T-cell (primary cell): ENCODE data around the gene NSD2. TPM values are rescaled to one million over a fixed set of nuclear protein-coding genes. Genes with fewer than 3 reads are reported as not detected.
"Not testable (repeated sequence)": the region's sequence is repeated elsewhere in the genome, so short reads cannot be mapped to it uniquely, and the experiment has no call there.

Experiments
- ATAC-seq, 4 experiments: fragments of 200-7000 bp in 3 of 4; fragments of 150-1000 bp in 1 of 4; cut with Tn5 transposase; replicated peaks in 1 of 4; 1 replicate in 3 of 4; 2 replicates in 1 of 4; pipeline ENCODE4 v1.10.0; 2021; ENCODE audit warnings: moderate library complexity in 3 of 4, mild to moderate bottlenecking in 2 of 4, moderate number of reproducible peaks in 1 of 4
- CTCF ChIA-PET, 2 donors: fragments of 300-600 bp; sonication (Branson Sonifier 250); formaldehyde crosslinking; loops; one replicate each; lab custom pipeline; 2022; ENCODE audit warnings: antibody characterized with exemption in 2 of 2; lab: Charles Lee
- POLR2A ChIA-PET, 2 donors: fragments of 300-600 bp; sonication (Branson Sonifier 250); formaldehyde crosslinking; loops; one replicate each; lab custom pipeline; 2022; ENCODE audit warnings: antibody characterized with exemption in 2 of 2; lab: Charles Lee
- DNase-seq, 35 experiments: peaks; one replicate each; pipeline versions ENCODE4 v3.0.0 to v3.0.0-alpha.2; 2013 to 2023
- H3K27ac ChIP-seq: one replicate; pipeline ENCODE4 v1.5.1; 2013; ENCODE audit warnings: low read length
- H3K27me3 ChIP-seq, 2 experiments: replicated peaks in 1 of 2; 1 replicate in 1 of 2; 2 replicates in 1 of 2; pipeline versions ENCODE4 v1.6.1 to v1.7.0; 2013; ENCODE audit warnings: low read length in 1 of 2, mixed read lengths in 1 of 2; ENCODE audit not compliant: control insufficient read depth in 2 of 2, insufficient read depth in 2 of 2; ENCODE audit errors: extremely low read depth in 1 of 2
- H3K36me3 ChIP-seq, 2 donors: 1 replicate in 1 of 2; 2 replicates in 1 of 2; pipeline versions ENCODE4 v1.6.1 to v1.7.0; 2013; ENCODE audit warnings: low read length in 1 of 2; ENCODE audit not compliant: control insufficient read depth in 2 of 2, insufficient read depth in 1 of 2; ENCODE audit errors: extremely low read depth in 1 of 2
- H3K4me1 ChIP-seq, 2 experiments: 1 replicate in 1 of 2; 2 replicates in 1 of 2; pipeline versions ENCODE4 v1.6.1 to v1.7.0; 2013; ENCODE audit warnings: low read length in 2 of 2, mixed read lengths in 1 of 2; ENCODE audit not compliant: insufficient read depth in 2 of 2, control insufficient read depth in 1 of 2; ENCODE audit errors: extremely low read depth in 1 of 2
- H3K4me3 ChIP-seq, 2 donors: 1 replicate in 1 of 2; 2 replicates in 1 of 2; pipeline versions ENCODE4 v1.5.1 to v1.7.0; 2013; ENCODE audit warnings: mild to moderate bottlenecking in 2 of 2, low read length in 1 of 2, moderate library complexity in 1 of 2; ENCODE audit not compliant: control insufficient read depth in 1 of 2; ENCODE audit errors: extremely low read depth in 1 of 2
- H3K9me3 ChIP-seq: 2 replicates; pipeline ENCODE4 v1.7.0; 2013
- H3K27ac Mint-ChIP-seq, 2 donors: one replicate each; pipeline ENCODE4 v1.8.0; 2020 to 2021; ENCODE audit warnings: mild to moderate bottlenecking in 2 of 2, mixed read lengths in 2 of 2
- H3K27me3 Mint-ChIP-seq, 2 donors: one replicate each; pipeline ENCODE4 v1.8.0; 2021 to 2022; ENCODE audit warnings: mixed read lengths in 2 of 2
- H3K36me3 Mint-ChIP-seq: one replicate; pipeline ENCODE4 v1.8.0; 2021; ENCODE audit warnings: mixed read lengths
- H3K4me1 Mint-ChIP-seq, 3 donors: one replicate each; pipeline ENCODE4 v1.8.0; 2020 to 2022; ENCODE audit warnings: mixed read lengths in 3 of 3, mild to moderate bottlenecking in 1 of 3
- H3K4me3 Mint-ChIP-seq, 3 donors: one replicate each; pipeline ENCODE4 v1.8.0; 2020 to 2022; ENCODE audit warnings: mild to moderate bottlenecking in 3 of 3, mixed read lengths in 3 of 3, moderate library complexity in 3 of 3
- H3K9me3 Mint-ChIP-seq, 3 donors: one replicate each; pipeline ENCODE4 v1.8.0; 2020 to 2022; ENCODE audit warnings: mixed read lengths in 3 of 3
- WGBS: methylation state at CpG from one replicate; pipeline ENCODE4 v1.1.5; 2013; ENCODE audit warnings: missing lambda C conversion rate; ENCODE audit not compliant: insufficient coverage; 5-methylcytosine and 5-hydroxymethylcytosine counted together
- total RNA-seq, 35 experiments: library from RNA in 6 of 35; stranded (reverse) in 6 of 35; fragments of 120-200 nt in 1 of 35; gene quantifications; one replicate each; pipeline versions ENCODE4 v1.2.1 to v1.2.4 and lab custom pipeline; 2013 to 2026

The NSD2 gene
- total RNA-seq, 5 donors from 2014 or later (not counting 1 experiment from before 2014, with no cell fraction given) = 40.8 to 55.3 (median 48.3) TPM

- peaks cover 0 to 2% of the 10 kb centered on the region in 2 experiments for H3K27me3 ChIP-seq
- whole genome bisulfite sequencing = 90% methylated on average over 2 of the region's 3 CpGs
- Mint-ChIP-seq H3K4me1 (peaks cover 21 to 22% (median 21%) of the 10 kb centered on the region in 3 donors), H3K27ac (no peak overlapping the region), H3K27me3 (no peaks in the 10 kb centered on the region), H3K36me3 (no peaks in the 10 kb centered on the region), H3K9me3 (no peaks in the 10 kb centered on the region), H3K4me3 (no peak overlapping the region)
- H3K9me3 ChIP-seq = no peaks in the 10 kb centered on the region
- CTCF ChIA-PET = no interaction called here
- H3K27ac ChIP-seq = no peak overlapping the region
- no peak for DNase-seq
- no peak for ATAC-seq
- POLR2A ChIA-PET = interaction anchor here (0.5 to 0.6 kb wide), 2 partner anchors 23 to 270 kb away, joined by 3 to 4 read pairs; no protein-coding TSS in a partner anchor
- peaks cover 10 to 25% of the 10 kb centered on the region in 2 experiments for H3K4me1 ChIP-seq
- H3K4me3 ChIP-seq = no peak overlapping the region
- H3K36me3 ChIP-seq = no peaks in the 10 kb centered on the region
Observed at GRCh38 chr4:2011583-2011982, 140.4 kb downstream of the NSD2 start.

GRCh38 chr4:2015008-2015407, 143.8 kb downstream of the NSD2 start:
- Mint-ChIP-seq H3K4me3 (no peak overlapping the region), H3K36me3 (no peaks in the 10 kb centered on the region), H3K4me1 (peaks cover 5 to 6% (median 6%) of the 10 kb centered on the region in 3 donors), H3K9me3 (no peaks in the 10 kb centered on the region), H3K27ac (no peak overlapping the region), H3K27me3 (peaks cover 7 to 18% of the 10 kb centered on the region in 2 donors)
- 87% methylated on average over 3 of the region's 4 CpGs for WGBS
- Histone ChIP-seq H3K27me3 (peaks cover 7 to 25% of the 10 kb centered on the region in 2 experiments), H3K4me3 (no peak overlapping the region), H3K4me1 (peaks cover 0 to 6% of the 10 kb centered on the region in 2 experiments), H3K27ac (no peak overlapping the region), H3K36me3 (no peaks in the 10 kb centered on the region), H3K9me3 (no peaks in the 10 kb centered on the region)
- ChIA-PET POLR2A (interaction anchor here in 1 of 2 donors (0.6 kb wide), 1 partner anchor 53 kb away, joined by 5 read pairs; no protein-coding TSS in a partner anchor), CTCF (no interaction called here)
- DNase-seq (no peak), ATAC-seq (no peak)

GRCh38 chr4:2021358-2022018, 150.3 kb downstream of the NSD2 start:
- 48% methylated on average over 6 of the region's 15 CpGs for whole genome bisulfite sequencing
- H3K4me3 ChIP-seq, ATAC-seq, H3K4me1 ChIP-seq, DNase-seq, POLR2A ChIA-PET, H3K27ac Mint-ChIP-seq, H3K36me3 ChIP-seq, H3K9me3 Mint-ChIP-seq, CTCF ChIA-PET, H3K9me3 ChIP-seq, H3K36me3 Mint-ChIP-seq, H3K4me1 Mint-ChIP-seq, H3K27ac ChIP-seq, H3K4me3 Mint-ChIP-seq: not testable (repeated sequence)
- H3K27me3 Mint-ChIP-seq = peaks cover 49 to 63% of the 10 kb centered on the region in 2 donors
- H3K27me3 ChIP-seq = peaks cover 13 to 43% of the 10 kb centered on the region in 2 experiments

- peaks cover 6 to 25% of the 10 kb centered on the region in 2 experiments for H3K27me3 ChIP-seq
- Mint-ChIP-seq H3K4me3 (no peak overlapping the region), H3K9me3 (peaks cover 0 to 5% (median 4%) of the 10 kb centered on the region in 3 donors), H3K27me3 (peaks cover 48 to 56% of the 10 kb centered on the region in 2 donors), H3K36me3 (no peaks in the 10 kb centered on the region), H3K4me1 (no peaks in the 10 kb centered on the region), H3K27ac (no peak overlapping the region)
- no peaks in the 10 kb centered on the region for H3K4me1 ChIP-seq
- H3K36me3 ChIP-seq = no peaks in the 10 kb centered on the region
- H3K27ac ChIP-seq = no peak overlapping the region
- ChIA-PET CTCF (no interaction called here), POLR2A (no interaction called here)
- H3K4me3 ChIP-seq = no peak overlapping the region
- no peaks in the 10 kb centered on the region for H3K9me3 ChIP-seq
- DNase-seq (no peak), ATAC-seq (no peak)
Observed at GRCh38 chr4:2024683-2025082, 153.5 kb downstream of the NSD2 start.

- no peaks in the 10 kb centered on the region for H3K4me1 ChIP-seq
- no peak overlapping the region for H3K4me3 Mint-ChIP-seq
- H3K27ac ChIP-seq = no peak overlapping the region
- peaks cover 0 to 5% (median 4%) of the 10 kb centered on the region in 3 donors for H3K9me3 Mint-ChIP-seq
- DNase-seq (no peak), ATAC-seq (no peak)
- peaks cover 6 to 20% of the 10 kb centered on the region in 2 experiments for H3K27me3 ChIP-seq
- POLR2A ChIA-PET = no interaction called here
- H3K4me3 ChIP-seq = no peak overlapping the region
- H3K27me3 Mint-ChIP-seq = peaks cover 41 to 54% of the 10 kb centered on the region in 2 donors
- H3K9me3 ChIP-seq = no peaks in the 10 kb centered on the region
- CTCF ChIA-PET = no interaction called here
- no peak overlapping the region for H3K27ac Mint-ChIP-seq
- H3K36me3 Mint-ChIP-seq = no peaks in the 10 kb centered on the region
- H3K36me3 ChIP-seq = no peaks in the 10 kb centered on the region
- H3K4me1 Mint-ChIP-seq = no peaks in the 10 kb centered on the region
Observed at GRCh38 chr4:2025817-2026216, 154.6 kb downstream of the NSD2 start.

- H3K27ac Mint-ChIP-seq, H3K4me1 Mint-ChIP-seq, CTCF ChIA-PET, POLR2A ChIA-PET, H3K4me3 Mint-ChIP-seq, H3K4me1 ChIP-seq, ATAC-seq, H3K9me3 Mint-ChIP-seq, H3K9me3 ChIP-seq, H3K36me3 Mint-ChIP-seq, H3K27ac ChIP-seq, H3K36me3 ChIP-seq, DNase-seq, H3K4me3 ChIP-seq: not testable (repeated sequence)
- no CpG with 5 or more reads among the region's 4 CpGs for WGBS
- H3K27me3 ChIP-seq = peaks cover 4 to 14% of the 10 kb centered on the region in 2 experiments
- peaks cover 34 to 47% of the 10 kb centered on the region in 2 donors for H3K27me3 Mint-ChIP-seq
Observed at GRCh38 chr4:2027120-2027519, 155.9 kb downstream of the NSD2 start.
